Measurements from ENCODE around the gene CRLF1.

Gene CRLF1

GRCh38 chr19:18617562-18617961, 11.0 kb upstream of the CRLF1 start:
- Histone ChIP-seq H3K27me3 (peaks cover 27% of the 10 kb centered on the region), H3K9me3 (no peaks in the 10 kb centered on the region), H3K4me3 (ENCODE audit: low read depth, low read length) (no peak overlapping the region), H3K4me1 (no peaks in the 10 kb centered on the region), H3K36me3 (no peaks in the 10 kb centered on the region)
- no peak for TF ChIP-seq CTCF (IDR thresholded peaks at IDR 0.05; ENCODE audit: low read depth, low read length)
- DNase-seq = no peak

GRCh38 chr19:18616023-18616422, 9.4 kb upstream of the CRLF1 start:
- no peaks in the 10 kb centered on the region for H3K9me3 ChIP-seq
- no peak for TF ChIP-seq CTCF (IDR thresholded peaks at IDR 0.05; ENCODE audit: low read depth, low read length)
- H3K4me3 ChIP-seq (ENCODE audit: low read depth, low read length) = no peak overlapping the region
- no peaks in the 10 kb centered on the region for H3K4me1 ChIP-seq
- no peak for DNase-seq
- H3K36me3 ChIP-seq = no peaks in the 10 kb centered on the region
- H3K27me3 ChIP-seq = peaks cover 43% of the 10 kb centered on the region

GRCh38 chr19:18613589-18614234, 7.1 kb upstream of the CRLF1 start:
- no peak for TF ChIP-seq CTCF (IDR thresholded peaks at IDR 0.05; ENCODE audit: low read depth, low read length)
- DNase-seq = no peak
- no peaks in the 10 kb centered on the region for H3K36me3 ChIP-seq
- no peaks in the 10 kb centered on the region for H3K9me3 ChIP-seq
- no peak overlapping the region for H3K4me3 ChIP-seq (ENCODE audit: low read depth, low read length)
- no peaks in the 10 kb centered on the region for H3K4me1 ChIP-seq
- H3K27me3 ChIP-seq = peaks cover 66% of the 10 kb centered on the region

GRCh38 chr19:18612772-18613588, 6.4 kb upstream of the CRLF1 start, which contains the start of gene TMEM59L:
TSS of gene TMEM59L (plus strand) at chr19:18612870. CDS start at chr19:18612959, 89 bp downstream.
- peak within 1 kb of the TSS; percentile 38 for H3K4me3 ChIP-seq (ENCODE audit: low read depth, low read length)
- peaks cover 73% of the 10 kb centered on the region for H3K27me3 ChIP-seq
- H3K9me3 ChIP-seq = no peaks in the 10 kb centered on the region
- no peaks in the 10 kb centered on the region for H3K36me3 ChIP-seq
- DNase-seq = peak; percentile 54
- TF ChIP-seq CTCF (IDR thresholded peaks at IDR 0.05; ENCODE audit: low read depth, low read length) = no peak
- H3K4me1 ChIP-seq = no peaks in the 10 kb centered on the region

- Histone ChIP-seq H3K36me3 (no peaks in the 10 kb centered on the region), H3K9me3 (no peaks in the 10 kb centered on the region), H3K4me3 (ENCODE audit: low read depth, low read length) (peak overlapping the region; percentile 38), H3K4me1 (no peaks in the 10 kb centered on the region), H3K27me3 (peaks cover 81% of the 10 kb centered on the region)
- TF ChIP-seq CTCF (IDR thresholded peaks at IDR 0.05; ENCODE audit: low read depth, low read length) = no peak
- no peak for DNase-seq
These were observed 5.6 kb upstream of the CRLF1 start for GRCh38 chr19:18612051-18612771.
